Right lobe of liver (tissue), 4 donors: ENCODE data around the gene BCKDHB.

ENCODE experiments used
- POLR2A ChIP-seq: fragments of 450-650 bp; IDR thresholded peaks from one replicate; pipeline ENCODE4 v1.6.1; 2017; ENCODE audit warnings: antibody characterized with exemption, mild to moderate bottlenecking
- TF ChIP-seq, protein P1 (sequence below), 4 donors: fragments of 200-600 bp in 3 of 4; fragments of 450-650 bp in 1 of 4; IDR thresholded peaks; one replicate each; pipeline versions ENCODE4 v1.5.1 to v1.8.0; 2016 to 2022; ENCODE audit warnings: antibody characterized with exemption in 4 of 4, mild to moderate bottlenecking in 2 of 4
- donor health status: DM: no; HTN: no; CAD: no.
- donor health status: DM: no; HTN: no; CAD: no.
- donor health status: DM: no; HTN: yes; CAD: no.

DNA sequence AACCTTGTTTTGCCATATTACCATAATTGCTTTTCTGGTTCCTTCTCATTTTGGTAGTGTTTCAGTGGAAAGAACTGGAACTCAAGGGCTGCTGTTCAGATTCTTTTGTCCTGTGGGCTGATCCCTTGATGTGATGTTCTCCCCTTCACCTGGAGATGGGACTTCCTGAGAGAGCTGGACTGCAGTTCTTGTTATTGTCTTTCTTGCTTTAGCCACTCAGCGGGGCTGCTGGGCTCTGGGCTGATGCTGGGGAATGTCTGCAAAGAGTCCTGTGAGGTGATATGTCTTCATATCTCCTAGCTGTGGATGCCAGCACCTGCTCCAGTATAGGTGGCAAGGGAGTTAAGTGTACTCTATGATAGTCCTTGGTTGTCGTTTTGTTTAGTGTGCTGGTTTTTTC lies 79.0 kb downstream of the BCKDHB start:
- TF ChIP-seq, protein P1, sequence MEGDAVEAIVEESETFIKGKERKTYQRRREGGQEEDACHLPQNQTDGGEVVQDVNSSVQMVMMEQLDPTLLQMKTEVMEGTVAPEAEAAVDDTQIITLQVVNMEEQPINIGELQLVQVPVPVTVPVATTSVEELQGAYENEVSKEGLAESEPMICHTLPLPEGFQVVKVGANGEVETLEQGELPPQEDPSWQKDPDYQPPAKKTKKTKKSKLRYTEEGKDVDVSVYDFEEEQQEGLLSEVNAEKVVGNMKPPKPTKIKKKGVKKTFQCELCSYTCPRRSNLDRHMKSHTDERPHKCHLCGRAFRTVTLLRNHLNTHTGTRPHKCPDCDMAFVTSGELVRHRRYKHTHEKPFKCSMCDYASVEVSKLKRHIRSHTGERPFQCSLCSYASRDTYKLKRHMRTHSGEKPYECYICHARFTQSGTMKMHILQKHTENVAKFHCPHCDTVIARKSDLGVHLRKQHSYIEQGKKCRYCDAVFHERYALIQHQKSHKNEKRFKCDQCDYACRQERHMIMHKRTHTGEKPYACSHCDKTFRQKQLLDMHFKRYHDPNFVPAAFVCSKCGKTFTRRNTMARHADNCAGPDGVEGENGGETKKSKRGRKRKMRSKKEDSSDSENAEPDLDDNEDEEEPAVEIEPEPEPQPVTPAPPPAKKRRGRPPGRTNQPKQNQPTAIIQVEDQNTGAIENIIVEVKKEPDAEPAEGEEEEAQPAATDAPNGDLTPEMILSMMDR (IDR thresholded peaks at IDR 0.05): no peak
- no peak for TF ChIP-seq POLR2A
